C4-2B (cell line): ENCODE data around the gene ADAT3.

Source experiments
- H3K27ac ChIP-seq: fragments of 450-650 bp; 2 replicates; pipeline ENCODE4 v1.5.1; 2017
- ZFX ChIP-seq: fragments of 450-650 bp; IDR thresholded peaks from 2 replicates; pipeline ENCODE4 v1.6.1; 2017
- TF ChIP-seq, protein P1 (sequence below): fragments of 450-650 bp; conservative IDR thresholded peaks from 2 replicates; pipeline ENCODE4 v1.5.1; 2017; ENCODE audit warnings: mild to moderate bottlenecking

The ADAT3 gene

DNA sequence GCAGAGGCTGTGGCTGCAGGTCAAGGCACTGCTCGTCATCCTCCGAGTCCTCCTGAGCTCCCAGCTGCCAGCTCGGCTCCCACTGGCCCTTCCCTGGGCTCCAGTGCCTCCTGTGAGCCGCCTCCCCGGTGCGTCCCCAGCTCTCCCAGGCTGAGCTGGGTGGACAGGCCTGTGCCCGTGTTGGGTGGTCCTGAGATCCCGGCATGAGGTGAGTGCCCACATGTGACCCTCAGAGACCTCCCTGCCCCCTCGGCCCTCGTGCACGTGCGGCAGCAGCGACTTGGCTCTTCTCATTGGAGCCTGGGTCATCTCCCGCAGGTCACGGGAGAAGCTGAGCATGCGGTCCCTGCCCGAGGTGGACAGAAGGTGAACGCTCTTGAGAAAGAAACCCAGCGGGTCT is 15.4 kb downstream of the ADAT3 start:
- H3K27ac ChIP-seq, result no peak overlapping the region
- no peak for TF ChIP-seq ZFX
- TF ChIP-seq, protein P1, sequence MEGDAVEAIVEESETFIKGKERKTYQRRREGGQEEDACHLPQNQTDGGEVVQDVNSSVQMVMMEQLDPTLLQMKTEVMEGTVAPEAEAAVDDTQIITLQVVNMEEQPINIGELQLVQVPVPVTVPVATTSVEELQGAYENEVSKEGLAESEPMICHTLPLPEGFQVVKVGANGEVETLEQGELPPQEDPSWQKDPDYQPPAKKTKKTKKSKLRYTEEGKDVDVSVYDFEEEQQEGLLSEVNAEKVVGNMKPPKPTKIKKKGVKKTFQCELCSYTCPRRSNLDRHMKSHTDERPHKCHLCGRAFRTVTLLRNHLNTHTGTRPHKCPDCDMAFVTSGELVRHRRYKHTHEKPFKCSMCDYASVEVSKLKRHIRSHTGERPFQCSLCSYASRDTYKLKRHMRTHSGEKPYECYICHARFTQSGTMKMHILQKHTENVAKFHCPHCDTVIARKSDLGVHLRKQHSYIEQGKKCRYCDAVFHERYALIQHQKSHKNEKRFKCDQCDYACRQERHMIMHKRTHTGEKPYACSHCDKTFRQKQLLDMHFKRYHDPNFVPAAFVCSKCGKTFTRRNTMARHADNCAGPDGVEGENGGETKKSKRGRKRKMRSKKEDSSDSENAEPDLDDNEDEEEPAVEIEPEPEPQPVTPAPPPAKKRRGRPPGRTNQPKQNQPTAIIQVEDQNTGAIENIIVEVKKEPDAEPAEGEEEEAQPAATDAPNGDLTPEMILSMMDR, result no peak

DNA sequence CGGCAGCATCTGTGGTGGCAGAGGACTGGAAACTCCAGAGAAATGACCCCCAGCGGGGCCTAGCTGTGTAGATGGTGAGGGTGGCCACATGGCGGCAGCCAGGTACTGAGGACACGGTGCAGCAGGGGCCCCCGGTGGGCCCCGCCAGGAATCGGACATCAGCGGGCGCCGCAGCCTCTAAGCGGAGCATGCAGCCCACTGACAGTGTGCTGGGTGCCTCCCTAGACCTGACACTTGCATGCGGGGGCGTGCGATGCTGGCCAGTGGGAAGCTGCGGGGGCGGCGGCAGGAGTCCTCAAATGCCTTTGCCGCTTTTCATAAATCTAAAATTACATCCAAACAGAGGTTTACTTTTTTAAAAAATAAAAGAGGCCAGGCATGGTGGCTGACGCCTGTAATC is 16.1 kb downstream of the ADAT3 start:
- TF ChIP-seq ZFX, result no peak
- TF ChIP-seq, protein P1, result no peak
- H3K27ac ChIP-seq, result no peak overlapping the region

DNA sequence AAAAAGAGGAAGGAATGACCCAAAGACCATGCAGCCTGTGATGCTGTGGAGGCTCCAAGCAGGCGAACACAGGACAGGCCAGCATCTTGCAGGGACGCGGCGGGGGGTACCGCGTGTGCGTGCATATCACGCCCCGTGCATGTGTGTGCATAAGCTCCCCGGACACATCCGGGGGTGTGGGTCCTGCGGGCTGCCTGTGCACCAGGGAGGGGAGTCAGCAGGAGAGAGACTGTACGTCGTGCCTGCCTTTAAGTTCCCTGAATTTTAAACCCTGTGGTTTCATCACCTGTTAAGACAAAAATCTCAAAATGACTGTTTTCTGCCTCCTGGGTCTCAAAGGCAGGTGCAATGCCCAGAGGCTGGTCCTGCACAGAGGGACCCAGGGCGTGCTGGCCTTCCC is 16.6 kb downstream of the ADAT3 start:
- H3K27ac ChIP-seq, result no peak overlapping the region
- TF ChIP-seq, protein P1, result no peak
- TF ChIP-seq ZFX, result no peak

DNA sequence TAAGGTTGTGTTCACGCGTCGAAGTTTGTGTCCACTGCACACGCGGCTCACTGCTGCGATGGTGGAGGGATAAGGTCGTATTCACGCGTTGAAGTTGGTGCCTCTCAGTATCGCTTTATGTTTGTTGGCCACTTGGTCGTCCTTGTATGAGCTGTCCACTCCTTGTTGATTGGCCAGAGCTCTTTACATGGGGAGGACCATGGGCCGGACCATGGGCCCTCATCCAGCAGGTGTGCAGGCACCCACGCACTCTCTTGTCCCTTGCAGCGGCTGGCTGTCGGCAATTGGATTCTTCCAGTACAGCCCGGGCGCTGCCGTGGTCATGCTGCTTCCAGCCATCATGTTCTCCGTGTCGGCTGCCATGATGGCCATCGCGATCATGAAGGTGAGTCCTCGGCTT is 17.6 kb downstream of the ADAT3 start:
- TF ChIP-seq, protein P1, result no peak
- TF ChIP-seq ZFX, result no peak
- H3K27ac ChIP-seq, result no peak overlapping the region

DNA sequence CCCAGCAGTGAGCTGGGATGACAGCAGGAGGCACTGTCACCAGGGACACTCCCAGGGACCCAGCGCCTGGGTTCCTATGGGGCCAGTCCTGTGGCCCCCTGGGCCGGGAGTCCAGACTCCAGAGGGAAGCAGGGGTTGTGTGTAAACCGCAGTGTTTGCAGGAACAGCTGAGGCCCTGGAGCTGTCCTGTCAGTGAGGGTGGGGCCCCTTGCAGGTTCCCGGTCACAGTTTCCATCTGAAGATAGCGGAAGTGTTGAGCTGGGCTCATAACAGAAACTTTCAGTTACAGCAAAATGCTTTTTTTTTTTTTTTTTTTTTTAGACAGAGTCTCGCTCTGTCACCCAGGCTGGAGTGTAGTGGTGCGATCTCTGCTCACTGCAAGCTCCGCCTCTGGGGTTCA is 18.1 kb downstream of the ADAT3 start:
- TF ChIP-seq, protein P1, result no peak
- no peak for TF ChIP-seq ZFX
- H3K27ac ChIP-seq, result no peak overlapping the region

DNA sequence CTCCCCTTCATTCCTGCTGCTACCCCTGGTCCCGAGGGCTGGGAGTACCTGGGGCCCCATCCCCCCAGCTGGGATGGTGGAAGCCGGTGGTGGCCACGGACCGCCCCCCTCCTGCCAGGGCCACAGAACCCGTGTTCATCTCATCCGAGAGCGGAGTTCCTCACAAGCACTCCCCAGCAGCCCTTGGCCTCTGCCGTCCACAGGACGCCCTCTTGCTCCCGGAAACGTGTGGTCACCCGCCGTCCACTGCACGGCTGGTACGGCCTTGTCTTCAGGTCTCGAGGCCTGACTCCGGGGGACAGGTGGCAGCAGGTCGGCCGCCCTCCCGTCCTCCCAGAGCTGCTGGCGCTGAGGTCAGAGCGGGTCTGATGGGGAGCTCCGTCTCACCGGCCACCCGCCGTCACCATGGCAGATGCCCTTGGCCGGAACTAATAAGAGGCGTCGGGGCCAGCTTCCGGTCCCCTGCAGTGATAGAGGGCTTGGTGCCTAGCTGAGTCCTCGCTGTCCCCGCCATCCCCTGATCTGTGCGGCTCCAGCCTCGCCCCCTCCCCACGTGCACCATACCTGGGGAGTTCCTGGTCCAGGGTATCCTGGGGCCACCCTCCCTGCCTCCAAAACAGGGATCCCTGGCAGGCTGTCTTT is 19.2 kb downstream of the ADAT3 start:
- TF ChIP-seq ZFX, result no peak
- TF ChIP-seq, protein P1, result no peak
- no peak overlapping the region for H3K27ac ChIP-seq

DNA sequence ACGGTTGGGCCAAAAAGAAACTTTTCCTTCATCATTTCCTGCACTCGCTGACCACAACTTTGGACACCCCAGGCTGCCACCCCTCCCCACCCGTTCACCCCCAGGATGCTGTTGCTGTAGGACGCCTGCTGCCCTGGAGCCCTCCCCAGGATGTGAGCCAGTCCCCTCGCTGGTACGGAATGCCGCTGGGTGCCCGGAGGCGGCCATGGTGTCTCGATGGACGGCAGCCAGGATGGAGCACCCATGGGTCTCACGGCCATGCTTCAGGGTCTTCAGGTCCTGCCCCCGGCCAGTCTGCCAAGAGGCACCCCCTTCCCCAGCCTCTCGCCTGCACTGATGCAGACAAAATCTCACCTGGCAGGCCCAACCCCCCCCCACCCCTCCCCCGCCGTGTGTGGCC is 20.3 kb downstream of the ADAT3 start:
- no peak overlapping the region for H3K27ac ChIP-seq
- TF ChIP-seq ZFX, result no peak
- TF ChIP-seq, protein P1, result no peak
